Parathyroid adenoma (tissue), 2 donors: Measurements from ENCODE around the gene S1PR3.

ENCODE experiments used
- H2AFZ ChIP-seq: fragments of 300-600 bp; sonication (generic); one replicate; pipeline ENCODE4 v1.7.0; 2017; ENCODE audit warnings: antibody characterized with exemption, mild to moderate bottlenecking
- H3K27ac ChIP-seq: fragments of 300-600 bp; sonication (generic); one replicate; pipeline ENCODE4 v1.7.0; 2017
- H3K27me3 ChIP-seq: fragments of 300-600 bp; sonication (generic); one replicate; pipeline ENCODE4 v1.7.0; 2017; ENCODE audit warnings: low read length; ENCODE audit not compliant: control insufficient read depth, insufficient read depth
- H3K36me3 ChIP-seq: fragments of 300-600 bp; sonication (generic); one replicate; pipeline ENCODE4 v1.7.0; 2017; ENCODE audit warnings: low read length; ENCODE audit not compliant: control insufficient read depth, insufficient read depth
- H3K4me1 ChIP-seq: fragments of 300-600 bp; sonication (generic); one replicate; pipeline ENCODE4 v1.7.0; 2017; ENCODE audit warnings: control low read depth
- H3K4me2 ChIP-seq: fragments of 300-600 bp; sonication (generic); one replicate; pipeline ENCODE4 v1.7.0; 2017; ENCODE audit warnings: low read length
- H3K4me3 ChIP-seq: fragments of 300-600 bp; sonication (generic); one replicate; pipeline ENCODE4 v1.7.0; 2017; ENCODE audit warnings: low read depth, low read length
- H3K79me2 ChIP-seq: fragments of 300-600 bp; sonication (generic); one replicate; pipeline ENCODE4 v1.7.0; 2017; ENCODE audit warnings: control low read depth
- H3K9ac ChIP-seq: fragments of 300-600 bp; sonication (generic); one replicate; pipeline ENCODE4 v1.7.0; 2017; ENCODE audit warnings: mild to moderate bottlenecking
- H3K9me3 ChIP-seq: fragments of 300-600 bp; sonication (generic); one replicate; pipeline ENCODE4 v1.7.0; 2017; ENCODE audit warnings: low read length; ENCODE audit not compliant: control insufficient read depth
- CTCF ChIP-seq: fragments of 300-600 bp; sonication (generic); IDR thresholded peaks from one replicate; pipeline ENCODE4 v1.7.0; 2017; ENCODE audit warnings: antibody characterized with exemption, mild to moderate bottlenecking
- donor health status: primary hyperparathyroidism.

Gene S1PR3

GRCh38 chr9:89037891-89038290, 46.6 kb downstream of the S1PR3 start:
- H3K4me2 ChIP-seq, result no peak overlapping the region
- no peaks in the 10 kb centered on the region for H3K36me3 ChIP-seq
- H3K9me3 ChIP-seq, result no peaks in the 10 kb centered on the region
- TF ChIP-seq CTCF, result no peak
- no peak overlapping the region for H2AFZ ChIP-seq
- no peaks in the 10 kb centered on the region for H3K27me3 ChIP-seq
- H3K9ac ChIP-seq, result no peak overlapping the region
- H3K4me1 ChIP-seq, result no peaks in the 10 kb centered on the region
- H3K27ac ChIP-seq, result no peak overlapping the region
- H3K79me2 ChIP-seq, result no peaks in the 10 kb centered on the region
- no peak overlapping the region for H3K4me3 ChIP-seq

- H3K79me2 ChIP-seq, result no peaks in the 10 kb centered on the region
- H3K27ac ChIP-seq, result no peak overlapping the region
- no peaks in the 10 kb centered on the region for H3K36me3 ChIP-seq
- no peak overlapping the region for H3K4me3 ChIP-seq
- no peaks in the 10 kb centered on the region for H3K9me3 ChIP-seq
- no peaks in the 10 kb centered on the region for H3K4me1 ChIP-seq
- H3K4me2 ChIP-seq, result no peak overlapping the region
- no peaks in the 10 kb centered on the region for H3K27me3 ChIP-seq
- H3K9ac ChIP-seq, result no peak overlapping the region
- TF ChIP-seq CTCF, result no peak
- no peak overlapping the region for H2AFZ ChIP-seq
Measured at GRCh38 chr9:89038382-89039103, 47.3 kb downstream of the S1PR3 start.

DNA sequence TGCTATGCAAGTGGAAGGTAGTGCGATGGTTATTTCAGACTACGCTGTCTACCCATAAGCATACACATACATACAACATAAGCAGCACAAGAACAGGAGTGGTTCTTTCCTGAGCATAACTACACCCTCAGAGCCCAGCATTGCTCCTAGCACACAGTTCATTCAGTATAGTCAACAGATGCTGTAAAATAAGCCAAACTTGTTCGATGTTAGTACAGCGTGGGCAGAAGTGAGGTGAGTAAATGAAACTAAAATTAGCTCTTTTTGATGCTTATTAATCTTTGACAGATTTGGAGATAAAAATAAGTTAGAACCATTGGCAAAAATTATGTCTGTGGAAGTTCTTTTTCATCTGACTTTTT, 47.8 kb downstream of the S1PR3 start:
- Histone ChIP-seq H3K9ac (no peak overlapping the region), H3K4me2 (no peak overlapping the region), H2AFZ (no peak overlapping the region), H3K4me1 (no peaks in the 10 kb centered on the region), H3K4me3 (no peak overlapping the region), H3K79me2 (no peaks in the 10 kb centered on the region), H3K9me3 (no peaks in the 10 kb centered on the region), H3K36me3 (no peaks in the 10 kb centered on the region), H3K27ac (no peak overlapping the region), H3K27me3 (no peaks in the 10 kb centered on the region)
- no peak for TF ChIP-seq CTCF

- H3K27me3 ChIP-seq, result no peaks in the 10 kb centered on the region
- H3K79me2 ChIP-seq, result no peaks in the 10 kb centered on the region
- H3K9me3 ChIP-seq, result no peaks in the 10 kb centered on the region
- H3K27ac ChIP-seq, result no peak overlapping the region
- no peak overlapping the region for H2AFZ ChIP-seq
- H3K4me3 ChIP-seq, result no peak overlapping the region
- H3K9ac ChIP-seq, result no peak overlapping the region
- no peak overlapping the region for H3K4me2 ChIP-seq
- H3K4me1 ChIP-seq, result no peaks in the 10 kb centered on the region
- no peak for TF ChIP-seq CTCF
- no peaks in the 10 kb centered on the region for H3K36me3 ChIP-seq
Measured at GRCh38 chr9:89039664-89040063, 48.4 kb downstream of the S1PR3 start.

- Histone ChIP-seq H3K4me3 (no peak overlapping the region), H3K27me3 (no peaks in the 10 kb centered on the region), H2AFZ (no peak overlapping the region), H3K27ac (no peak overlapping the region), H3K9me3 (no peaks in the 10 kb centered on the region), H3K9ac (no peak overlapping the region), H3K36me3 (no peaks in the 10 kb centered on the region), H3K79me2 (no peaks in the 10 kb centered on the region), H3K4me2 (no peak overlapping the region), H3K4me1 (no peaks in the 10 kb centered on the region)
- TF ChIP-seq CTCF, result no peak
Measured at GRCh38 chr9:89042984-89043383, 51.7 kb downstream of the S1PR3 start.
